K562 (cell line): ENCODE data around the gene SLC22A23. TPM values are rescaled to one million over a fixed set of nuclear protein-coding genes. Genes with fewer than 3 reads are reported as not detected.
A peak's percentile ranks its signal among the peaks of the same experiment; 100 is the strongest.

ENCODE experiments used
- CBFA2T2 ChIP-seq: fragments of 450-650 bp; conservative IDR thresholded peaks from 2 replicates; pipeline ENCODE4 v1.6.1; 2017; ENCODE audit warnings: mild to moderate bottlenecking
- CC2D1A ChIP-seq: fragments of 450-650 bp; IDR thresholded peaks from 2 replicates; pipeline ENCODE4 v1.6.1; 2017; ENCODE audit warnings: mild to moderate bottlenecking
- CREBBP ChIP-seq: IDR thresholded peaks from one replicate; pipeline ENCODE4 v1.6.1; 2012; ENCODE audit warnings: low read depth, mild to moderate bottlenecking, control low read depth, inconsistent platforms, low read length
- ESRRA ChIP-seq: fragments of 450-650 bp; IDR thresholded peaks from 2 replicates; pipeline ENCODE4 v1.6.1; 2014; ENCODE audit warnings: low read depth, mild to moderate bottlenecking, moderate library complexity, borderline replicate concordance
- FOSL1 ChIP-seq: fragments of 200-800 bp; sonication (Bioruptor generic); conservative IDR thresholded peaks from 2 replicates; pipeline ENCODE4 v1.6.1; 2016; ENCODE audit warnings: missing genetic modification characterization, missing compliant biosample characterization
- HDAC8 ChIP-seq: fragments of 450-650 bp; IDR thresholded peaks from 2 replicates; pipeline ENCODE4 v1.6.1; 2016; ENCODE audit warnings: mild to moderate bottlenecking, missing genetic modification characterization, moderate library complexity, missing compliant biosample characterization
- NFXL1 ChIP-seq: fragments of 450-650 bp; formaldehyde crosslinking; IDR thresholded peaks from 2 replicates; pipeline ENCODE4 v1.4.0; 2021; ENCODE audit warnings: mild to moderate bottlenecking
- PHB ChIP-seq: fragments of 250-450 bp; sonication (Bioruptor Pico); IDR thresholded peaks from 2 replicates; pipeline ENCODE4 v1.5.0; 2021
- RCOR1 ChIP-seq, 2 experiments: IDR thresholded peaks; 2 replicates each; pipeline ENCODE4 v1.6.1; 2012; ENCODE audit warnings: low read depth in 2 of 2, low read length in 2 of 2, borderline replicate concordance in 1 of 2, improper control_type of control experiment in 1 of 2
- SMC3 ChIP-seq: conservative IDR thresholded peaks from 2 replicates; pipeline ENCODE4 v1.6.1; 2011; ENCODE audit warnings: low read depth, low read length, improper control_type of control experiment; ENCODE audit not compliant: insufficient read depth
- SRSF1 ChIP-seq: fragments of 200-400 bp; formaldehyde crosslinking; IDR thresholded peaks from 2 replicates; pipeline ENCODE4 v1.6.1; 2017; ENCODE audit warnings: mild to moderate bottlenecking, low read depth, low read length, moderate library complexity
- SRSF9 ChIP-seq: fragments of 200-400 bp; formaldehyde crosslinking; IDR thresholded peaks from 2 replicates; pipeline ENCODE4 v1.6.1; 2017; ENCODE audit warnings: low read depth, low read length, borderline replicate concordance
- TOE1 ChIP-seq, 2 experiments: fragments of 450-650 bp in 1 of 2; sonication (generic) in 1 of 2; formaldehyde crosslinking in 1 of 2; IDR thresholded peaks; 2 replicates each; pipeline versions ENCODE4 v1.7.1 to v1.8.0; 2016 to 2022; ENCODE audit warnings: borderline replicate concordance in 2 of 2, mild to moderate bottlenecking in 2 of 2, antibody characterized with exemption in 1 of 2, inconsistent platforms in 1 of 2, low read depth in 1 of 2, missing genetic modification reagents in 1 of 2, moderate library complexity in 1 of 2
- XRCC4 ChIP-seq: IDR thresholded peaks from one replicate; pipeline ENCODE4 v1.6.1; 2011; ENCODE audit not compliant: insufficient read depth, insufficient read length; ENCODE audit errors: extremely low read depth
- ZBTB17 ChIP-seq: fragments of 450-650 bp; formaldehyde crosslinking; IDR thresholded peaks from 2 replicates; pipeline ENCODE4 v1.4.0; 2020; ENCODE audit warnings: mild to moderate bottlenecking
- ZNF316 ChIP-seq: fragments of 450-650 bp; IDR thresholded peaks from 2 replicates; pipeline ENCODE4 v1.6.1; 2016
- ZNF561 ChIP-seq: fragments of 450-650 bp; formaldehyde crosslinking; conservative IDR thresholded peaks from 2 replicates; pipeline ENCODE4 v1.4.0; 2020; ENCODE audit warnings: mild to moderate bottlenecking, moderate library complexity
- ZNF766 ChIP-seq: fragments of 200-800 bp; sonication (Bioruptor generic); conservative IDR thresholded peaks from 2 replicates; pipeline ENCODE4 v1.6.1; 2016; ENCODE audit warnings: missing genetic modification characterization, missing compliant biosample characterization
- polyA plus RNA-seq, 8 experiments: library from polyadenylated mRNA; depleted of rRNA in 4 of 8; stranded (reverse) in 5 of 8; unstranded in 3 of 8; fragments of >200 nt; fragmentation: Nextera tagmentation in 2 of 8; fragmentation: Illumina TruSeq in 1 of 8; extraction: Ambion mirVana in 2 of 8; extraction: Trizol in 1 of 8; gene quantifications; 2 replicates each; pipeline versions ENCODE4 v1.2.1 to v1.2.3, GENCODE V29; 2011 to 2014; ENCODE audit warnings: inconsistent platforms in 1 of 8, missing spikeins in 1 of 8
- total RNA-seq, 7 experiments: library from RNA; depleted of rRNA in 6 of 7; stranded (reverse); fragments of >200 nt in 6 of 7; fragmentation: Illumina TruSeq in 2 of 7; extraction: Trizol in 2 of 7; gene quantifications; 2 replicates each; pipeline versions ENCODE4 v1.2.1 to v1.2.3, GENCODE V29; 2011 to 2021; ENCODE audit warnings: low replicate concordance in 1 of 7
- TF ChIP-seq, protein P1 (sequence below): IDR thresholded peaks from 2 replicates; pipeline ENCODE4 v1.6.1; 2016; ENCODE audit warnings: missing genetic modification characterization, missing compliant biosample characterization
- TF ChIP-seq, protein P2 (sequence below): sonication (generic); formaldehyde crosslinking; IDR thresholded peaks from 2 replicates; pipeline ENCODE4 v1.5.0; 2020; ENCODE audit warnings: missing genetic modification reagents
- TF ChIP-seq, protein P3 (sequence below): sonication (generic); formaldehyde crosslinking; IDR thresholded peaks from 2 replicates; pipeline ENCODE4 v1.8.0; 2023; ENCODE audit warnings: missing genetic modification reagents, mild to moderate bottlenecking, borderline replicate concordance

SLC22A23 gene
- total and polyA plus RNA-seq, 9 of the 15 experiments (the other 6 are each of a cell fraction or from before 2014, with no cell fraction given): 0.30 to 8.7 (median 2.5) TPM

DNA sequence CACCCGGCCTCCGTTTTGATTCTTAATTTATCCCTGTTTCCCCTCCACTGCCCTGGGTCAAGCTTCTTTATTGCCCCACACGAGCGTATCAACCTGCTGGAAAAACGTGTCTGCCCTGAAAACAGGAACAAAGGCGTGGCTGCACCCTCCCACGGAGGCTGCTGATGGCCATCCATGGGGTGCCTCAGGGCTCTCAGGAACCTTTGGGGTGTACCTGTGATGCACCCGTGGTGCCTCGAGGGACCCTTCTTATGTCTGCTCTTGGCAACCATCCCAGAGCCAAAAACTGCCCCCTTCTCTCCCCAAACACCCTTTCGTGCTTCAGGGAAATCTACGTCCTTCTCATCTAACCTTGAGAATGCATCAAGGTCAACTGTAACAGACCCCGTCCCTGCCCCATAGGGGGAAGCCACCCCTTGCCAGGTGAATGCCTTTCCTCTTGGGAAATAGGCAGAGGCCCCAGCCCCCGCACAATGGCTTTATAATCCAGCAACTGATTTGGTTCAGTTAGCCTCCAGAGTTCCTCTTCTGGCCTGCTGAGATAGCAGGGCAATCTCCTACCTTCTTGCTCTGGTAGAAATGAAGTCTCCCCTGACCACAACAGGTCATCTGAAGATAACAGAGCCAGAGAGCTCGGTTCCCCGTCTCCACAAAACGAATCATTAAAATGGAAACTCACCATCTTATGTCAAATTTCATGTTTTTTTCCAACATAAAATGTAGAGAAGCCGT, 168.7 kb downstream of the SLC22A23 start (continued):
- TF ChIP-seq SRSF1: no peak
- TF ChIP-seq ZNF766 (CRISPR knock-in tag): peak; percentile 84
- TF ChIP-seq SMC3: 0 out of 2 replicates have a peak, but pooled peaks have one; percentile 16
- TF ChIP-seq, protein P1, sequence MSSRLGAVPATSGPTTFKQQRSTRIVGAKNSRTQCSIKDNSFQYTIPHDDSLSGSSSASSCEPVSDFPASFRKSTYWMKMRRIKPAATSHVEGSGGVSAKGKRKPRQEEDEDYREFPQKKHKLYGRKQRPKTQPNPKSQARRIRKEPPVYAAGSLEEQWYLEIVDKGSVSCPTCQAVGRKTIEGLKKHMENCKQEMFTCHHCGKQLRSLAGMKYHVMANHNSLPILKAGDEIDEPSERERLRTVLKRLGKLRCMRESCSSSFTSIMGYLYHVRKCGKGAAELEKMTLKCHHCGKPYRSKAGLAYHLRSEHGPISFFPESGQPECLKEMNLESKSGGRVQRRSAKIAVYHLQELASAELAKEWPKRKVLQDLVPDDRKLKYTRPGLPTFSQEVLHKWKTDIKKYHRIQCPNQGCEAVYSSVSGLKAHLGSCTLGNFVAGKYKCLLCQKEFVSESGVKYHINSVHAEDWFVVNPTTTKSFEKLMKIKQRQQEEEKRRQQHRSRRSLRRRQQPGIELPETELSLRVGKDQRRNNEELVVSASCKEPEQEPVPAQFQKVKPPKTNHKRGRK (tag): no peak
- TF ChIP-seq HDAC8: no peak
- no peak for TF ChIP-seq XRCC4
- TF ChIP-seq CBFA2T2: peak; percentile 98
- TF ChIP-seq, protein P2, sequence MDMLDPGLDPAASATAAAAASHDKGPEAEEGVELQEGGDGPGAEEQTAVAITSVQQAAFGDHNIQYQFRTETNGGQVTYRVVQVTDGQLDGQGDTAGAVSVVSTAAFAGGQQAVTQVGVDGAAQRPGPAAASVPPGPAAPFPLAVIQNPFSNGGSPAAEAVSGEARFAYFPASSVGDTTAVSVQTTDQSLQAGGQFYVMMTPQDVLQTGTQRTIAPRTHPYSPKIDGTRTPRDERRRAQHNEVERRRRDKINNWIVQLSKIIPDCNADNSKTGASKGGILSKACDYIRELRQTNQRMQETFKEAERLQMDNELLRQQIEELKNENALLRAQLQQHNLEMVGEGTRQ (CRISPR knock-in tag): no peak
- no peak for TF ChIP-seq ZNF561
- no peak for TF ChIP-seq ZNF316
- TF ChIP-seq CC2D1A: peak; percentile 97
- no peak for TF ChIP-seq PHB (CRISPR knock-in tag)
- TF ChIP-seq CREBBP: no peak
- TF ChIP-seq NFXL1: no peak
- TF ChIP-seq FOSL1 (tag): peak; percentile 72
- peak; percentile 99 to 100 for TF ChIP-seq RCOR1 (IDR thresholded peaks at IDR 0.05; ENCODE audit: borderline replicate concordance in 1 of 2, low read depth in 2 of 2, low read length in 2 of 2)
- TF ChIP-seq SRSF9: no peak
- TF ChIP-seq ESRRA: peak; percentile 95
- 0 out of 2 replicates have a peak, but pooled peaks have one; percentile 53 for TF ChIP-seq ZBTB17 (CRISPR knock-in tag)
- TF ChIP-seq, protein P3, sequence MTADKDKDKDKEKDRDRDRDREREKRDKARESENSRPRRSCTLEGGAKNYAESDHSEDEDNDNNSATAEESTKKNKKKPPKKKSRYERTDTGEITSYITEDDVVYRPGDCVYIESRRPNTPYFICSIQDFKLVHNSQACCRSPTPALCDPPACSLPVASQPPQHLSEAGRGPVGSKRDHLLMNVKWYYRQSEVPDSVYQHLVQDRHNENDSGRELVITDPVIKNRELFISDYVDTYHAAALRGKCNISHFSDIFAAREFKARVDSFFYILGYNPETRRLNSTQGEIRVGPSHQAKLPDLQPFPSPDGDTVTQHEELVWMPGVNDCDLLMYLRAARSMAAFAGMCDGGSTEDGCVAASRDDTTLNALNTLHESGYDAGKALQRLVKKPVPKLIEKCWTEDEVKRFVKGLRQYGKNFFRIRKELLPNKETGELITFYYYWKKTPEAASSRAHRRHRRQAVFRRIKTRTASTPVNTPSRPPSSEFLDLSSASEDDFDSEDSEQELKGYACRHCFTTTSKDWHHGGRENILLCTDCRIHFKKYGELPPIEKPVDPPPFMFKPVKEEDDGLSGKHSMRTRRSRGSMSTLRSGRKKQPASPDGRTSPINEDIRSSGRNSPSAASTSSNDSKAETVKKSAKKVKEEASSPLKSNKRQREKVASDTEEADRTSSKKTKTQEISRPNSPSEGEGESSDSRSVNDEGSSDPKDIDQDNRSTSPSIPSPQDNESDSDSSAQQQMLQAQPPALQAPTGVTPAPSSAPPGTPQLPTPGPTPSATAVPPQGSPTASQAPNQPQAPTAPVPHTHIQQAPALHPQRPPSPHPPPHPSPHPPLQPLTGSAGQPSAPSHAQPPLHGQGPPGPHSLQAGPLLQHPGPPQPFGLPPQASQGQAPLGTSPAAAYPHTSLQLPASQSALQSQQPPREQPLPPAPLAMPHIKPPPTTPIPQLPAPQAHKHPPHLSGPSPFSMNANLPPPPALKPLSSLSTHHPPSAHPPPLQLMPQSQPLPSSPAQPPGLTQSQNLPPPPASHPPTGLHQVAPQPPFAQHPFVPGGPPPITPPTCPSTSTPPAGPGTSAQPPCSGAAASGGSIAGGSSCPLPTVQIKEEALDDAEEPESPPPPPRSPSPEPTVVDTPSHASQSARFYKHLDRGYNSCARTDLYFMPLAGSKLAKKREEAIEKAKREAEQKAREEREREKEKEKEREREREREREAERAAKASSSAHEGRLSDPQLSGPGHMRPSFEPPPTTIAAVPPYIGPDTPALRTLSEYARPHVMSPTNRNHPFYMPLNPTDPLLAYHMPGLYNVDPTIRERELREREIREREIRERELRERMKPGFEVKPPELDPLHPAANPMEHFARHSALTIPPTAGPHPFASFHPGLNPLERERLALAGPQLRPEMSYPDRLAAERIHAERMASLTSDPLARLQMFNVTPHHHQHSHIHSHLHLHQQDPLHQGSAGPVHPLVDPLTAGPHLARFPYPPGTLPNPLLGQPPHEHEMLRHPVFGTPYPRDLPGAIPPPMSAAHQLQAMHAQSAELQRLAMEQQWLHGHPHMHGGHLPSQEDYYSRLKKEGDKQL (CRISPR knock-in tag): no peak
- no peak; the same call in 1 of the 2 replicates for TF ChIP-seq TOE1 (IDR thresholded peaks at IDR 0.05; ENCODE audit: borderline replicate concordance)
- TF ChIP-seq TOE1 (CRISPR knock-in tag; IDR thresholded peaks at IDR 0.05; ENCODE audit: borderline replicate concordance, low read depth): no peak
